Measurements from ENCODE around the gene SHISA7.

DNA sequence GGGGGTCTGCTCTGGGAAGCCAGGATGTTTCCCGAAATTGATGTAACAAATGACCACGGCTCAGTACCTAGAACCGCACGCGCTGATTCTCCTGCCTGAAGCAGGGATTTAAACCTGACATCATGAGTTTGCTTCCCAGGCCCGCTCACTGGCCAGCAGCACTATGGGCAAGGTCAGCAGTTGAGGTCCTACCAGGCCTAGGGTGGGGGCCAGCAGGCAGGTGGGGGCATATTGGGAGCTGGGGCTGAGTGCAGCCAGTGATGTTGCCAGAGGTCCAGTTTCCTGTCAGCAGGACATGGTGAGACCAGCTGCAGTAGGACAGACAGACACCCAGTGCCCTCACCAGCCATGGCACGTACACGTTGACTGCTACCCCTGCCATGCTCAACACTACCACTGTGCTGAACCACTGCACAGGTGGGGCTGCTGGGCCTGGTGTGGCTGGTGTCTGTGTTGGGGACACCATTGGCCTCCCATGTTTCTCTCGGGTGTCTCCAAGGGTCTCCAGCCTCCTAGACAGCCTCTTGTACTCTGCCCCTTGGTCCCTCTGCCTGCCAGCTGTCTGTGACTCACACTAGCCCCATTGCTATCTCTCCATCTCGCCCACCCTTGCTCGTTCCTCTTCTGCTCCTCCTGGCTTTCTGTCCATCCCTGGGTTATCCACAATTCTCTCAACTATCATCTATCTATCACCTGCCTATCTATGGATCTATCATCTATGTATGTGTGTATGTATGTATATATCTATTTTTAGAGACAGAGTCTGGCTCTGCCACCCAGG, 22.6 kb upstream of the SHISA7 start:
- no peak for TF ChIP-seq POLR2AphosphoS5 (IDR thresholded peaks at IDR 0.05; ENCODE audit: low read depth, low read length)
- TF ChIP-seq POLR2A (IDR thresholded peaks at IDR 0.05; ENCODE audit: low read depth, low read length) = no peak
